Liver (tissue), 9 donors: ENCODE measurements around the gene CFAP99. TPM values are rescaled to one million over a fixed set of nuclear protein-coding genes. Genes with fewer than 3 reads are reported as not detected.

ENCODE experiments used
- DNase-seq: peaks from one replicate; pipeline ENCODE4 v3.0.0-alpha.2; 2017; ENCODE audit warnings: low spot score
- H3K27ac ChIP-seq, 2 donors: one replicate each; pipeline ENCODE4 v1.7.0; 2013; ENCODE audit warnings: inconsistent platforms in 2 of 2, low read length in 2 of 2, control low read depth in 1 of 2, low read depth in 1 of 2, mild to moderate bottlenecking in 1 of 2
- H3K27me3 ChIP-seq, 4 donors: one replicate each; pipeline versions ENCODE4 v1.6.1 to v1.7.0; 2013; ENCODE audit warnings: low read length in 3 of 4, inconsistent platforms in 1 of 4, mild to moderate bottlenecking in 1 of 4, moderate library complexity in 1 of 4; ENCODE audit not compliant: control insufficient read depth in 4 of 4, insufficient read depth in 4 of 4
- H3K36me3 ChIP-seq, 4 donors: one replicate each; pipeline versions ENCODE4 v1.6.1 to v1.7.0; 2013; ENCODE audit warnings: low read length in 3 of 4, mild to moderate bottlenecking in 3 of 4, low read depth in 1 of 4, moderate library complexity in 1 of 4; ENCODE audit not compliant: control insufficient read depth in 4 of 4, insufficient read depth in 3 of 4
- H3K4me1 ChIP-seq, 4 donors: one replicate each; pipeline versions ENCODE4 v1.6.1 to v1.7.0; 2013; ENCODE audit warnings: low read length in 3 of 4, mild to moderate bottlenecking in 3 of 4, moderate library complexity in 1 of 4; ENCODE audit not compliant: control insufficient read depth in 4 of 4, insufficient read depth in 4 of 4
- H3K4me3 ChIP-seq, 3 donors: one replicate each; pipeline versions ENCODE4 v1.6.1 to v1.7.0; 2013; ENCODE audit warnings: low read length in 3 of 3, control low read depth in 1 of 3, low read depth in 1 of 3, mild to moderate bottlenecking in 1 of 3
- H3K9ac ChIP-seq, 2 donors: one replicate each; pipeline ENCODE4 v1.7.0; 2013; ENCODE audit warnings: low read length in 2 of 2, mild to moderate bottlenecking in 2 of 2, moderate library complexity in 2 of 2, control low read depth in 1 of 2, low read depth in 1 of 2
- H3K9me3 ChIP-seq, 4 donors: one replicate each; pipeline versions ENCODE4 v1.6.1 to v1.7.0; 2013; ENCODE audit warnings: low read length in 3 of 4; ENCODE audit not compliant: control insufficient read depth in 4 of 4
- ATF3 ChIP-seq: IDR thresholded peaks from 2 replicates; pipeline ENCODE4 v1.6.1; 2016; ENCODE audit warnings: antibody characterized with exemption
- EGR1 ChIP-seq, 2 donors: IDR thresholded peaks; 2 replicates each; pipeline ENCODE4 v1.6.1; 2016 to 2018; ENCODE audit warnings: antibody characterized with exemption in 2 of 2, low read depth in 2 of 2
- FOXA1 ChIP-seq: IDR thresholded peaks from 2 replicates; pipeline ENCODE4 v1.6.1; 2016; ENCODE audit warnings: antibody characterized with exemption
- FOXA2 ChIP-seq: IDR thresholded peaks from 2 replicates; pipeline ENCODE4 v1.6.1; 2016; ENCODE audit warnings: antibody characterized with exemption
- HNF4A ChIP-seq, 2 donors: conservative IDR thresholded peaks; 2 replicates each; pipeline ENCODE4 v1.6.1; 2016; ENCODE audit warnings: antibody characterized with exemption in 2 of 2, mild to moderate bottlenecking in 2 of 2
- JUND ChIP-seq, 2 donors: IDR thresholded peaks; 2 replicates each; pipeline ENCODE4 v1.6.1; 2016; ENCODE audit warnings: antibody characterized with exemption in 2 of 2
- RAD21 ChIP-seq, 2 donors: IDR thresholded peaks; 2 replicates each; pipeline ENCODE4 v1.6.1; 2016; ENCODE audit warnings: antibody characterized with exemption in 2 of 2, mild to moderate bottlenecking in 2 of 2
- RXRA ChIP-seq, 2 donors: IDR thresholded peaks; 2 replicates each; pipeline ENCODE4 v1.6.1; 2017 to 2018; ENCODE audit warnings: antibody characterized with exemption in 2 of 2, mild to moderate bottlenecking in 1 of 2
- TAF1 ChIP-seq: conservative IDR thresholded peaks from 2 replicates; pipeline ENCODE4 v1.6.1; 2016; ENCODE audit warnings: antibody characterized with exemption, mild to moderate bottlenecking
- YY1 ChIP-seq: IDR thresholded peaks from 2 replicates; pipeline ENCODE4 v1.6.1; 2016; ENCODE audit warnings: antibody characterized with exemption, mild to moderate bottlenecking
- ZBTB33 ChIP-seq: IDR thresholded peaks from 2 replicates; pipeline ENCODE4 v1.6.1; 2016; ENCODE audit warnings: antibody characterized with exemption
- WGBS: extraction: QIAGEN DNeasy Blood & Tissue Kit; methylation state at CpG from one replicate; pipeline ENCODE4 v1.1.7; 2013; 5-methylcytosine and 5-hydroxymethylcytosine counted together
- polyA plus RNA-seq, 2 donors: library from polyadenylated mRNA; stranded (reverse) in 1 of 2; unstranded in 1 of 2; fragments of 200-250 nt in 1 of 2; fragments of >200 nt in 1 of 2; fragmentation: Nextera tagmentation in 1 of 2; extraction: Ambion mirVana in 1 of 2; gene quantifications; one replicate each; pipeline versions ENCODE4 v1.2.1 to v1.2.3, GENCODE V29; 2013 to 2015
- total RNA-seq, 2 donors: library from RNA; depleted of rRNA; stranded (reverse); fragments of >200 nt; gene quantifications; one replicate each; pipeline ENCODE4 v1.2.3, GENCODE V29; 2014
- TF ChIP-seq, protein P1 (sequence below): IDR thresholded peaks from 2 replicates; pipeline ENCODE4 v1.6.1; 2016; ENCODE audit warnings: antibody characterized with exemption, mild to moderate bottlenecking
- donor health status: healthy.
- donor health status: healthy.
- donor health status: healthy.
- donor health status: healthy.
- donor health status: healthy.

CFAP99 gene
- total and polyA plus RNA-seq, 4 donors = 0.33 to 0.36 TPM; not detected in 2

- TF ChIP-seq, protein P1, sequence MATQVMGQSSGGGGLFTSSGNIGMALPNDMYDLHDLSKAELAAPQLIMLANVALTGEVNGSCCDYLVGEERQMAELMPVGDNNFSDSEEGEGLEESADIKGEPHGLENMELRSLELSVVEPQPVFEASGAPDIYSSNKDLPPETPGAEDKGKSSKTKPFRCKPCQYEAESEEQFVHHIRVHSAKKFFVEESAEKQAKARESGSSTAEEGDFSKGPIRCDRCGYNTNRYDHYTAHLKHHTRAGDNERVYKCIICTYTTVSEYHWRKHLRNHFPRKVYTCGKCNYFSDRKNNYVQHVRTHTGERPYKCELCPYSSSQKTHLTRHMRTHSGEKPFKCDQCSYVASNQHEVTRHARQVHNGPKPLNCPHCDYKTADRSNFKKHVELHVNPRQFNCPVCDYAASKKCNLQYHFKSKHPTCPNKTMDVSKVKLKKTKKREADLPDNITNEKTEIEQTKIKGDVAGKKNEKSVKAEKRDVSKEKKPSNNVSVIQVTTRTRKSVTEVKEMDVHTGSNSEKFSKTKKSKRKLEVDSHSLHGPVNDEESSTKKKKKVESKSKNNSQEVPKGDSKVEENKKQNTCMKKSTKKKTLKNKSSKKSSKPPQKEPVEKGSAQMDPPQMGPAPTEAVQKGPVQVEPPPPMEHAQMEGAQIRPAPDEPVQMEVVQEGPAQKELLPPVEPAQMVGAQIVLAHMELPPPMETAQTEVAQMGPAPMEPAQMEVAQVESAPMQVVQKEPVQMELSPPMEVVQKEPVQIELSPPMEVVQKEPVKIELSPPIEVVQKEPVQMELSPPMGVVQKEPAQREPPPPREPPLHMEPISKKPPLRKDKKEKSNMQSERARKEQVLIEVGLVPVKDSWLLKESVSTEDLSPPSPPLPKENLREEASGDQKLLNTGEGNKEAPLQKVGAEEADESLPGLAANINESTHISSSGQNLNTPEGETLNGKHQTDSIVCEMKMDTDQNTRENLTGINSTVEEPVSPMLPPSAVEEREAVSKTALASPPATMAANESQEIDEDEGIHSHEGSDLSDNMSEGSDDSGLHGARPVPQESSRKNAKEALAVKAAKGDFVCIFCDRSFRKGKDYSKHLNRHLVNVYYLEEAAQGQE = no peak
- no peak for TF ChIP-seq YY1
Observed at GRCh38 chr4:2415213-2415612, 3.5 kb upstream of the CFAP99 start (continued).

DNA sequence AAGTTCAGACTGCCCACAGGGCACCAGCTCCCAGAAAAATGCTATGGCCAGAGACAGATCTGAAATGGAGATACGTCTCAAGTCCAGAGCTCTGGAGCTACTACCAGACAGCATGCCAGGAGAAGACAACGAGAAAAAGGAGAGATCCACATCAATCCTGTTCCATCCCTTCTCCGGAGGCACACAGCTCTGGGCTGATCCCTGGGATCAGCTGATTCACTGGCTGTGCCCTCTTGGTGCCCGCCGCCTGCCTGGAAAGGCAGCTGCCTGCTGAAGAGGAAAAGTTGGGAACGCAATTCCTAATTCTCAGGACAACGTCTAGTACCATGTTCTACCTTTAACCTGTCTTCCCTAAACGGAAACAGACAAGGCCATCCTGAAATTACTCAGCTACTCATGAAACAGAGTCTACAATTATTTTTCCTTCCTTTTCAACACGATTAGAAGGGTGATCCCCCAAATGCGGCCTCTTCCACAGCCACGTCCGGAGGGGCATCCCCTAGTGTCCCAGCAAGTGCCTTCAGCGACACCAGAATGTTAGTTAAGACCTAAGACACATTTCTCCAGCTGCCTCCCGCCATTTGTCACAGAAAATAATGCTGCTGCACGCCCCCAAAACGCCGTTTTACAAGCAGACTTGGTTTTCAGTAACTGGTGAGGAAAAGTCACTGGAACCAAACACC is 2.7 kb upstream of the CFAP99 start:
- Histone ChIP-seq H3K4me3 (no peak overlapping the region), H3K27me3 (no peaks in the 10 kb centered on the region), H3K4me1 (peaks cover 11 to 41% (median 27%) of the 10 kb centered on the region in 4 donors), H3K9ac (no peak overlapping the region), H3K9me3 (no peaks in the 10 kb centered on the region), H3K27ac (no peak overlapping the region), H3K36me3 (no peaks in the 10 kb centered on the region)
- TF ChIP-seq JUND (IDR thresholded peaks at IDR 0.05) = no peak
- no peak for TF ChIP-seq TAF1
- no peak for TF ChIP-seq HNF4A (conservative IDR thresholded peaks at IDR 0.05)
- no peak for TF ChIP-seq RAD21 (IDR thresholded peaks at IDR 0.05)
- no peak for DNase-seq
- WGBS = 80% methylated on average over 17 of the region's 17 CpGs

GRCh38 chr4:2416564-2417225 is 2.1 kb upstream of the CFAP99 start:
- peak overlapping the region in 2 of 3 donors; percentile 50 to 84 for H3K4me3 ChIP-seq
- no peaks in the 10 kb centered on the region for H3K27me3 ChIP-seq
- H3K27ac ChIP-seq = no peak overlapping the region
- H3K9ac ChIP-seq = no peak overlapping the region
- peaks cover 11 to 41% (median 27%) of the 10 kb centered on the region in 4 donors for H3K4me1 ChIP-seq
- TF ChIP-seq FOXA2 (no peak), FOXA1 (no peak), ATF3 (no peak), ZBTB33 (no peak), EGR1 (IDR thresholded peaks at IDR 0.05; ENCODE audit: low read depth in 2 of 2) (no peak), RAD21 (IDR thresholded peaks at IDR 0.05) (no peak), HNF4A (conservative IDR thresholded peaks at IDR 0.05) (no peak), RXRA (IDR thresholded peaks at IDR 0.05) (no peak)
- 19% methylated on average over 55 of the region's 55 CpGs for WGBS
- no peaks in the 10 kb centered on the region for H3K9me3 ChIP-seq
- DNase-seq = no peak
- H3K36me3 ChIP-seq = no peaks in the 10 kb centered on the region
